Stimulated activated CD8-positive, alpha-beta memory T cell treated with anti-CD3 and anti-CD28 coated beads, Interleukin-4, amount 100 ng/mL, for 4 hours (primary cell): ENCODE results near the gene MACF1.
"Not testable (repeated sequence)": the region's sequence is repeated elsewhere in the genome, so short reads cannot be mapped to it uniquely, and the experiment has no call there.

Experiments used
- DNase-seq, 2 donors: peaks; one replicate each; pipeline ENCODE4 v3.0.0-alpha.2; 2020; ENCODE audit warnings: low read depth in 2 of 2, low spot score in 1 of 2

MACF1 gene

GRCh38 chr1:39204441-39205081, at the start of gene MACF1:
TSS of gene MACF1 (plus strand) at chr1:39204695. CDS start at chr1:39205023, 328 bp downstream.
- no peak for DNase-seq

DNA sequence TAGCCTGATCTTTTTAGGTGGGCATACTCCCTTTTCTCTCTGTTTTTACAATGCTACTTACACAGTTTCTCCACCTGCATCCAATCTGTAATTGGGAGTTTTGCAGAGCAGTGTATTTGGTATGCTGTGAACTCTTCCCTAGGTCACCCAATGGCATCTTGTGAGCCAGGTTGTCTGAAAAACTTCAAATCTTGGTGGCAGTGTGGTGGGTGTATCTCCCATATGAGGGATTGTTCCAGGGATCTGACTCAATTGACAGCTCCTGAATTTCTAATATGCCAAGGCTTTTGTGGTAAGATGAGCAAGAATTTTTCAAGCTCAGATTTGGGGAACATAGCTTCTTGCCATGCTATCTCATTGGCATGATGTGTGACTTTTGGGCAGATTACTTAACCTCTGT, 47.2 kb upstream of the MACF1 start:
- DNase-seq, result no peak

DNA sequence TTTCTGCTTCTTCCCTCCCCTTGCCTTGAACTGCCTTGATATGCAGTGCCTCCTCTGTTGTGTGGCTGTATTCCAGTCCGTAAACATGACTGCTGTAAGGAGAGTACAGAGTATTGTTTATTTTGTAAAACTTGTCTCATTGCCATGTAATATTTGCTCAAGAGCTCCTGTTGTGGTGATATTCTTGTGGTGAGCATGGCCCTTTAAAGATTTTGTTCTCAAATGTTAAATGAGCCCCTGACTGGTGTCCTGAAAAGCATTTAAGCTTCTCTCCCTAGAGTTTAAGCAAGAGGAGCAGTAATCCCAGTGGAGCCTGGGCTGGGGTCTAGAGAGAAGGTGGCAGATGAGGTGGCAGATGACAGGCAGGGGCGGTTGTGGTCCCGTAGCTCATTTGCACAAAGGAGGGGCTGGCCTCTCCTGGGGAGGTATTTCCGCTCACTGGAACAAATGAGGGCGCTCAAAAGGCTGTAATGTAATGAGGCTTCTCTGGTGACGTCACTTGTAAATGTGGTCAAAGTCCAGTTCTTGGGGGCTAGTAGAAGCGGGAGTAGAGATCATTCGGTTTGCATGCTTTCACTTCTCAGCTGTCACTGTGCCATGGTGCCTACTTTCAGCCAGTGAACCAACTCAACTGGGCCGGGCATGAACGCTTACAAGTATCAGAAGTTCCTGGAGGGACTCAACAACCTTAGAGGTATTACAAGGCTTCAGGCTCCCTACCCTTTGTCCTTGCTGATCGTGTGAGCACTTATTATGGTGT, 46.0 kb upstream of the MACF1 start:
- DNase-seq, result no peak

- no peak for DNase-seq
Observed at GRCh38 chr1:39159224-39160036, 45.1 kb upstream of the MACF1 start.

DNA sequence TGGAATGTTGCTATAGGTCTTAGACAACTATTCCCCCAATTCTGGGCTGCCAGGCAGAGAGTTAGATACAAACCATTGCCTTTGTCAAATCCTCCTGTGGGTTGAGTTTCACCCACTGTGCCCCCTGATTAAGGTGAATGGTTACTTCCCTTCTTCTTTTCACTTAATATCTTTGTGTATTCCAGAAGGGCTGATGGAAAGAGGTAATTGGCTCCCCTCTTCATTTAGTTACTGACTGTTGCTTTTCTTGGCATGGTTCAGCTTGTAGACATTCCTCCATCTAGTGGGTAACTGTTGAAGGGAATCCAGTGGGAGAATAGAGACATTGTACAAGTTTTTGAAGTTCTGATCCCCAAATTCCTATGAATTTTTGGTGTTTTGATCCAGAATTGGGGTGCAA, 43.8 kb upstream of the MACF1 start:
- no peak for DNase-seq

- not testable (repeated sequence) for DNase-seq
Observed at GRCh38 chr1:39161811-39162210, 42.7 kb upstream of the MACF1 start.

DNA sequence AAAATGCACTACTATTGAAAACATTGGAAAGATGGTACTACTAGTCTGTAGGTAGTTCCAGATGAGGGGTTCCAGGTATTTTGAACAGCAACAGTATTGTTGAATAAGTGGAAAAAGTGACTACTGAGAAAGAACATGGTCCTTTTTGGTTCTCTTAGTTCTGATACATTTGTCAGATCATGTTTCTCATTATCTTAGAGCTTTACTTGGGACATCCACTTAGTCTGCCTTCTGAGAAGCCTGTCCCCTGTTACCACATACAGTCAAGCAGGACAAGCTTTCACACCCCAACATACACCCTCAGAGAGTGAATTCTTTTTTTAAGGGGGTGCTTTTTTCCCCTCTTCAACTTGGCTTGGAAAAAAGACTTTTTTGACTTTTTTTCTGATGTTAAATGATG, 41.0 kb upstream of the MACF1 start:
- no peak for DNase-seq

DNA sequence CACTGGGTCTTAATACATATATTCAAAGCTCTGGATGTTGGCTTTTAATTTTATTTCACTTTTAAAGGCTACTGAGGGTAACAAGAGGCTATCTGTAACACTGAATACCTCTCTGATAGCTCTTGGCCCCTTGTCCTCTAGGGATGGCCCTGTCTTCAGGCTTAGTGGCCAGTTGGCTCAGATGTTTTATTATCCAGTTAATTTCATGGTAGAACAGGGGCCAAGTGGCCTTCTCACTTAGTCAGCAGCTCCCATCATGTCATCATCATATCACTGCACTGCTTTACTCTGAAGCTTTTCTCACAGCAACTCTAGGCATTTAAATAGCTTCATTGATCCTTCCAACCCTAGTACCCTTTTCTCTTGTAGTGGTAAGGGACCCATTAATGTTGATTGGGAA, 40.2 kb upstream of the MACF1 start:
- no peak for DNase-seq

DNA sequence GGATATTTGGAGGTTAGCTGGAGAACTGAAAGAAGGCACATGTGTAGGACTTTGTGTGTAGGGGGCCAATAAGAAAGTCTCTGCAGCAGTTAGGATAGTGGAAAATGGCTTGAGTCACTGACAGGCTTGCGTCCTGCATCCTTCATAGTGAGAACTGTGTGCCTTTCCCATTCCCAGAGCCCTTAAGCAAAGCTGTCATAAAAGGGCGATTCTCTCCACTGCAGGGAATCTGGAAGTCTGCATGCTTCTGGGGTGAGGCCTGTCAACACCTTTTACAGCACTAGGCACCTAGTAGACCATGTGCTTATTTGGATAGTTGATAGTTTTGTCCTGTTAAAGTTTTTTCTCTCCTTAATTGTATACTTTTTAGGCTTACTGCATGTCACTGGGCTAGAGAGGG, 39.4 kb upstream of the MACF1 start:
- no peak for DNase-seq

DNA sequence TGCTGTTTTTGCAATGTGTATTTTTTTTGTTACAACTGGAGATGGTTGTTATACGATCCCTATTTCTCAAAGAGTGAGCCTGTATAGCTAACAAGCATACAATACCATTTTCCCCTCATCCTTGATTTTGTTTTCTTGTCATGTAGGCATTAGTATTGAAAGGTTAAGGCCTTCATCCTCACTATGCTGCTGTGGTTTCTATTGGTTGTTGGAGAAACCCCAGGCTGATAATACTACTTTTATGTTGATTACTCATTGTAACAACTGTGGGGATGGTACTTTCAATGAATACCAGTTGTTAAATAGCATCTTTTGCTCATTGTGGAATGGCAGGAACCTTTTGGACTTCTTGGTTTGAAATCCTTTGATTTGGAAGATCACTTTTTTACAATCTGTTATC, 39.0 kb upstream of the MACF1 start:
- no peak for DNase-seq

DNA sequence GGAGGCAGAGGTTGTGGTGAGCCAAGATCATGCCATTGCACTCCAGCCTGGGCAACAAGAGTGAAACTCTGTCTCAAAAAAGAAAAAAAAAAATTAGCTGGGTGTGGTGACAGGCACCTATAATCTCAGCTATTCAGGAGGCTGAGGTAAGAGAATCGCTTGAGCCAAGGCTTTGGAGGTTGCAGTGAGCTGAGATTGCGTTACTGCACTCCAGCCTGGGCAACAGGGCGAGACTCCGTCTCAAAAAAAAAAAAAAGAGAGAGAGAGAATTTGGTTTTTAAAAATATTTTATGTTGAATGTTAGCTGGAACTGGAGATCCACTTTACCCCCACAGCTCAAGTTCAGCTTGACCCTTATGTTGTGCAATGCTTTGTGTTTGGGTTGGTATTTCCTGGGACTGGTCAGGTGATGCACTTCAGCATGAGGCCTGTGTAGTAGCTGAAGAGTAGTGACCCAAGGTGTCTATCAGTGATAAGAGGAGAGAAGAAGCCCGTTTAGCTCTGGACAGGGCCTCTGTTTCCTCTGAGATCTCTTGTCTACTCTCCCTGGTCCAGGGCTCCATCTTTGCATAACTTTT, 36.8 kb upstream of the MACF1 start:
- DNase-seq, result no peak

GRCh38 chr1:39168301-39169080, 36.0 kb upstream of the MACF1 start:
- no peak for DNase-seq

DNA sequence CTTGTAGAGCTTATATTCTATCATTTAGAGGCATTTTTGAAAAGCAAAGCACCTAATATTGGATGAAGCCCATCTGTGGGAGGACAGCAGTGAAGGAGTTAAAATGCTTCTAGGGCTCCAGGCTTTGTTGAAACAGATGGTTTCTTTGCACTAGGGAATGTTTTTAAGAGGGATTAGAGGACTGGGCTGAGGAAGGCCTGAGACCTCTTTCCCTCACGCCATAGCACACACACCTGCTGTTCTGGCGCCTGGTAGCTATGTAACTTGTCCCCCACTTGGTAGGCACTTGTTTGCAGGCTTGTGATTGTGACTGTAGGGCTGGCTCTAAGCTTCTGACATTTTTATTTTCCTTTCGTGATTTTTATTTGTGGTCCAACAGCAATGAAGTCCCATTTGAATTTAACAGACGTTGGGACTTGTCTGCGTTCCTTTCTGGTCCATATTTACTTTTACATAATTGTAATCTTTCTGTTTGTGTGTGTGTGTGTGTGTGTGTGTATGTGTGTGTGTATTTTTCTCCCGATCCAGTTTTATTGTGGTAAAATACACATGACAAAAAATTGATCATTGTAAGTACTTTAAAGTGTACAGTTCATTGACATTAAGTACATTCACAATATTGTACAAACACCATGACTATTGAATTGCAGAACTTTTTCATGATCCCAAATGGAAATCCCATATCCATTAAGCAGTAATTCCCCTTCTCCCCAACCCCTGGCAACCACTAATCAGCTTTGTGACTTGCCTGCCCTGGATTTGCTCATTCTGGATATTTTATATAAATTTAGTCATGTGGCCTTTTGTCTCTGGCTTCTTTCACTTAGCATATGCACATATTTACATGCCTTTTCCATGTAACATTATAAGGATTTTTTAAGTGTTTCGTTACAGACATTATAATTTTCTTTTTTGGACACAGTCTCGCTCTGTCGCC, 33.5 kb upstream of the MACF1 start:
- no peak for DNase-seq

DNA sequence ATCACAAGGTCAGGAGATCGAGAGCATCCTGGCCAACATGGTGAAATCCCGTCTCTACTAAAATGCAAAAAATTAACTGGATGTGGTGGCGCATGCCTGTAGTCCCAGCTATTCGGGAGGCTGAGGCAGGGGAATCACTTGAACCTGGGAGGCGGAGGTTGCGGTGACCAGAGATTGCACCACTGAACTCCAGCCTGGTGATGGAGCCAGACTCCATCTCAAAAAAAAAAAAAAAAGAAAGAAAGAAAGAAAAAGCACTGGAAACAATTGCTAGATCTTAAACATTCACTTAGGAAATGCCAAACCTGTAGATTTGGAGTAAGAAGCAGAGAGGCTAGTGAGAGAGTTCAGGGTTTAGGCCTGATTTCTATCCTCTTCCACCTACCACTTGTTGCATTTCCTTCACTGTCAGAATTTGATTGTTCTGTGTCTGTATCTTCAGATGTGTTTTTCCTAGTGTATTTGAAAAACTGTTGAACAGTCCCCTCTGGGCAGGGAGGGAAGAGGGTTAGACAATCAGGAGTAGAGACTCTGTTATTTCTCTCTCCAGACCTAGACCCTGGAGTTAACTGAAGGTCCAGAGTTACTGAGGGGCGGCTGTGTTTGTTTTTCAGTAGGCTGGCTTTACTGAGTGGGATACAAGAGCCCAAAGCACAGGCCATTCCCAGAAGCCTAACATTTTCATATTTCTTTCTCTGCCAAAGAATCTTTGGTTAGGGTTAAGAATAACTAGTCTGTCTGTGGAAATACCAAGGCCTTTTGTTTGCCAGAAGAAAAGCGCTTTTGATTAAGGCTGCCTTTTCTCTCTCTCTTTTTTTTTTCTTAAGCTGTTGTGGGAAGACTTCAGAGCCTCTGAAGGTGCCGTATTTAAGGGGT, 31.1 kb upstream of the MACF1 start:
- DNase-seq, result no peak

- no peak for DNase-seq
Observed at GRCh38 chr1:39173995-39174380, 30.5 kb upstream of the MACF1 start.

GRCh38 chr1:39174390-39175081, 30.0 kb upstream of the MACF1 start:
- no peak for DNase-seq

DNA sequence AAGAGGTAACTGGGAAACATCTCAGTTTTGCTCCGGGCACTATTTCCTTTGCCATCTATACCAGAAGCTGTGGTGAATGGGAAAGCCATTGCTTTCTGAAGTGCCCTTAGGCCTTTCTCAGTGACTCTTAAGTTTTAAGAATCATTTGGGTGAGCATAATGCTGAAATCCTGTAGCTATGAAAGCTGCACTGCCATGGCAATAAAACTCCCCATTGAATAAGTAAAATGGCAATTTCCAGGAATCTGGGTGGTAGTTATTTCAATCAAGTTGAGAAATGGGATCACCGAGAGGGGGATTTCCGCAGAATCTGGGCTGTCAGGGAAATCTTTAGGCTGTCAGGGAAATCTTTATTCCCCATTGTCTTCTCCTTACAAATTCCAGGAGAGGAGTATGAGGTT, 26.8 kb upstream of the MACF1 start:
- DNase-seq, result no peak
